ENCODE data around the gene DCDC2. TPM values are rescaled to one million over a fixed set of nuclear protein-coding genes. Genes with fewer than 3 reads are reported as not detected.
A peak's percentile ranks its signal among the peaks of the same experiment; 100 is the strongest.
"Not testable (repeated sequence)": the region's sequence is repeated elsewhere in the genome, so short reads cannot be mapped to it uniquely, and the experiment has no call there.

Gene DCDC2
- total and polyA plus RNA-seq, 2 experiments from 2014 or later, result 0.06 TPM; not detected in 1

- Histone ChIP-seq H3K27ac (no peak overlapping the region), H3K27me3 (no peaks in the 10 kb centered on the region), H3K4me3 (no peak overlapping the region), H3K36me3 (no peaks in the 10 kb centered on the region), H3K4me1 (ENCODE audit: low read depth) (no peaks in the 10 kb centered on the region), H3K9me3 (ENCODE audit: low read depth) (no peaks in the 10 kb centered on the region)
- DNase-seq (ENCODE audit: low read depth in 1 of 2, low spot score in 1 of 2), result peak; percentile 55 to 62
- peak; percentile 50 for TF ChIP-seq CTCF (IDR thresholded peaks at IDR 0.05; ENCODE audit: low read depth, low read length)
Measured at GRCh38 chr6:24205020-24205492, 152.8 kb downstream of the DCDC2 start.

DNA sequence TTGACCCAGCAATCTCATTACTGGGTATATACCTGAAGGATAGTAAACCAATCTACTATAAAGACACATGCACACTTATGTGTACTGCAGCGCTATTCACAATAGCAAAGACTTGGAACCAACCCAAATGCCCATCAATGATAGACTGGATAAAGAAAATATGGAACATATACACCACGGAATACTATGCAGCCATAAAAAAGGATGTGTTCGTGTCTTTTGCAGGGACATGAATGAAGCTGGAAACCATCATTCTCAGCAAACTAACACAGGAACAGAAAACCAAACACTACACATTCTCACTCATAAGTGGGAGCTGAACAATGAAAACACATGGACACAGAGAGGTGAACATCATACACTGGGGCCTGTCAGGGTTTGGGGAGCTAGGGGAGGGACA, 153.7 kb downstream of the DCDC2 start:
- not testable (repeated sequence) for H3K9me3 ChIP-seq (ENCODE audit: low read depth); H3K27ac ChIP-seq; H3K4me3 ChIP-seq; H3K27me3 ChIP-seq; H3K36me3 ChIP-seq; H3K4me1 ChIP-seq (ENCODE audit: low read depth); DNase-seq (ENCODE audit: low read depth in 1 of 2, low spot score in 1 of 2)

GRCh38 chr6:24197892-24198291, 160.0 kb downstream of the DCDC2 start:
- Histone ChIP-seq H3K36me3 (no peaks in the 10 kb centered on the region), H3K9me3 (ENCODE audit: low read depth) (no peaks in the 10 kb centered on the region), H3K4me3 (no peak overlapping the region), H3K27ac (no peak overlapping the region), H3K27me3 (no peaks in the 10 kb centered on the region), H3K4me1 (ENCODE audit: low read depth) (no peaks in the 10 kb centered on the region)
- DNase-seq (ENCODE audit: low read depth in 1 of 2, low spot score in 1 of 2), result no peak
- no peak for TF ChIP-seq CTCF (IDR thresholded peaks at IDR 0.05; ENCODE audit: low read depth, low read length)

GRCh38 chr6:24195836-24196597, 161.8 kb downstream of the DCDC2 start:
- no peaks in the 10 kb centered on the region for H3K4me1 ChIP-seq (ENCODE audit: low read depth)
- H3K9me3 ChIP-seq (ENCODE audit: low read depth), result no peaks in the 10 kb centered on the region
- DNase-seq (ENCODE audit: low read depth in 1 of 2, low spot score in 1 of 2), result no peak
- no peak overlapping the region for H3K27ac ChIP-seq
- TF ChIP-seq CTCF (IDR thresholded peaks at IDR 0.05; ENCODE audit: low read depth, low read length), result no peak
- no peaks in the 10 kb centered on the region for H3K36me3 ChIP-seq
- no peaks in the 10 kb centered on the region for H3K27me3 ChIP-seq
- no peak overlapping the region for H3K4me3 ChIP-seq

- no peak for TF ChIP-seq CTCF (IDR thresholded peaks at IDR 0.05; ENCODE audit: low read depth, low read length)
- Histone ChIP-seq H3K4me1 (ENCODE audit: low read depth) (no peaks in the 10 kb centered on the region), H3K36me3 (no peaks in the 10 kb centered on the region), H3K27me3 (no peaks in the 10 kb centered on the region), H3K27ac (no peak overlapping the region), H3K4me3 (no peak overlapping the region), H3K9me3 (ENCODE audit: low read depth) (no peaks in the 10 kb centered on the region)
- no peak for DNase-seq (ENCODE audit: low read depth in 1 of 2, low spot score in 1 of 2)
Measured at GRCh38 chr6:24194978-24195700, 162.7 kb downstream of the DCDC2 start.

DNA sequence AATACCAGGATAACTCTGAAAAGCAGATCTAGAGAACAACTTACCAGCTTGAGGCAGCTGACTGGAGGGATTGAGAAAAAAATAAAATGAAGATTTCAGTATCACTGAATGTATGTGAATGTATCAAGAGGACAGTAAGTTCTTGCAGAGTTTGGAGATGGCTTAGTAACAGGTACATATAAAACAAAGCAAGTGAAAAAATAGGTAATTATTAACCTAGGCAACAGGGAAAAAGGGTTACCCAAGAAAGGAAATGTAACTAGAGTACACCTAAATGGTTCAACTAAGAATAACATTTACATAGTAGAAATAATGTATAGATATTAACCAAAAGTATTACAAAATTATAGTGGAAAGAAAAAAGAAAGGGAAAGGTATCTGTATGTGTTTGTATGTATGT, 164.5 kb downstream of the DCDC2 start:
- H3K4me1 ChIP-seq (ENCODE audit: low read depth), result no peaks in the 10 kb centered on the region
- no peaks in the 10 kb centered on the region for H3K36me3 ChIP-seq
- H3K27ac ChIP-seq, result no peak overlapping the region
- TF ChIP-seq CTCF (IDR thresholded peaks at IDR 0.05; ENCODE audit: low read depth, low read length), result no peak
- no peak overlapping the region for H3K4me3 ChIP-seq
- no peaks in the 10 kb centered on the region for H3K27me3 ChIP-seq
- no peaks in the 10 kb centered on the region for H3K9me3 ChIP-seq (ENCODE audit: low read depth)
- no peak for DNase-seq (ENCODE audit: low read depth in 1 of 2, low spot score in 1 of 2)

All from cardiac muscle cell (in vitro differentiated cells and primary cell).